PC-9 (cell line): ENCODE measurements around the gene IFNAR2.

Experiments
- CTCF ChIP-seq: fragments of 200-600 bp; sonication (generic); conservative IDR thresholded peaks from 2 replicates; pipeline ENCODE4 v1.6.1; 2017; ENCODE audit warnings: mixed run types, antibody characterized with exemption, mild to moderate bottlenecking, moderate library complexity
- EZH2 ChIP-seq: fragments of 200-600 bp; sonication (generic); IDR thresholded peaks from 2 replicates; pipeline ENCODE4 v1.8.0; 2017; ENCODE audit warnings: antibody characterized with exemption, low read depth

DNA sequence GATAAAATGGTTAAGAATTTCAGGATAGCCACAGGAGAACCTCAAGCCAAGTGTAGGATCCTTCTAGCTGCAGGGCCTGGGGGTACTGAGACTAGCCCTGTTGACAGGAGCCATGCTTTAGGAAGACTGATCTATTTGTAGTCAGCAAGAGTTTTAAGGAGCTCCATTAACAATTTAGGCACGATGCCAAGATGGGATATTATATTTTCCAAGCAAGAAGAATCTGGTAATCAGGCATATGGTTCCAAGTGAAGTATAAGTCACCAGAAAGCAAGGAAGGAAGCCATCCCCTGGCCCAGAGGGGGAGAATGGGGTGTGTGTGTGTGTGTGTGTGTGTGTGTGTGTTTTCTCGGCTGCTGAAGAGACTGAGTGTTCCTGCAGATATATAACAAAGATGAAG is 7.0 kb downstream of the IFNAR2 start:
- no peak for TF ChIP-seq CTCF
- TF ChIP-seq EZH2: no peak
